ENCODE data around the gene TMEM270.
"Not testable (repeated sequence)": the region's sequence is repeated elsewhere in the genome, so short reads cannot be mapped to it uniquely, and the experiment has no call there.

TMEM270 gene

GRCh38 chr7:73832806-73833205 is 28.2 kb upstream of the TMEM270 start:
- DNase-seq (ENCODE audit: low read depth): no peak

GRCh38 chr7:73833251-73833919 is 27.6 kb upstream of the TMEM270 start:
- no peak for DNase-seq (ENCODE audit: low read depth)

GRCh38 chr7:73834626-73835191 is 26.2 kb upstream of the TMEM270 start:
- no peak for DNase-seq (ENCODE audit: low read depth)

GRCh38 chr7:73837167-73837566 is 23.8 kb upstream of the TMEM270 start:
- DNase-seq (ENCODE audit: low read depth): not testable (repeated sequence)

GRCh38 chr7:73838642-73839041 is 22.3 kb upstream of the TMEM270 start:
- no peak for DNase-seq (ENCODE audit: low read depth)

GRCh38 chr7:73839290-73839689 is 21.7 kb upstream of the TMEM270 start:
- DNase-seq (ENCODE audit: low read depth): no peak

GRCh38 chr7:73839743-73840714 is 20.9 kb upstream of the TMEM270 start:
- DNase-seq (ENCODE audit: low read depth): no peak

GRCh38 chr7:73840715-73841379 is 20.1 kb upstream of the TMEM270 start:
- DNase-seq (ENCODE audit: low read depth): no peak

GRCh38 chr7:73841689-73842066 is 19.3 kb upstream of the TMEM270 start:
- no peak for DNase-seq (ENCODE audit: low read depth)

GRCh38 chr7:73842067-73842976 is 18.6 kb upstream of the TMEM270 start, which contains the start of gene METTL27:
TSS of gene METTL27 (minus strand) at chr7:73842516. CDS start at chr7:73842140, 376 bp downstream.
- peak; percentile 88 for DNase-seq (ENCODE audit: low read depth)

- DNase-seq (ENCODE audit: low read depth): no peak
These were observed 16.8 kb upstream of the TMEM270 start for GRCh38 chr7:73844131-73844547.

- peak; percentile 91 for DNase-seq (ENCODE audit: low read depth)
These were observed 16.0 kb upstream of the TMEM270 start for GRCh38 chr7:73844848-73845460.

GRCh38 chr7:73845701-73846195 is 15.2 kb upstream of the TMEM270 start:
- DNase-seq (ENCODE audit: low read depth): peak; percentile 94

GRCh38 chr7:73847941-73848723 is 12.8 kb upstream of the TMEM270 start:
- no peak for DNase-seq (ENCODE audit: low read depth)

- peak; percentile 99 for DNase-seq (ENCODE audit: low read depth)
These were observed 10.2 kb upstream of the TMEM270 start for GRCh38 chr7:73850781-73851207.

- peak; percentile 98 for DNase-seq (ENCODE audit: low read depth)
These were observed 9.3 kb upstream of the TMEM270 start for GRCh38 chr7:73851410-73852338.

GRCh38 chr7:73852500-73852899 is 8.5 kb upstream of the TMEM270 start:
- peak; percentile 39 for DNase-seq (ENCODE audit: low read depth)

GRCh38 chr7:73856941-73857340 is 4.0 kb upstream of the TMEM270 start:
- DNase-seq (ENCODE audit: low read depth): no peak

Measured in amniotic epithelial cell (primary cell).